ENCODE measurements around the gene L3MBTL3. TPM values are rescaled to one million over a fixed set of nuclear protein-coding genes. Genes with fewer than 3 reads are reported as not detected.

L3MBTL3 gene
- total RNA-seq, 1 donor from 2014 or later = 9.4 TPM

DNA sequence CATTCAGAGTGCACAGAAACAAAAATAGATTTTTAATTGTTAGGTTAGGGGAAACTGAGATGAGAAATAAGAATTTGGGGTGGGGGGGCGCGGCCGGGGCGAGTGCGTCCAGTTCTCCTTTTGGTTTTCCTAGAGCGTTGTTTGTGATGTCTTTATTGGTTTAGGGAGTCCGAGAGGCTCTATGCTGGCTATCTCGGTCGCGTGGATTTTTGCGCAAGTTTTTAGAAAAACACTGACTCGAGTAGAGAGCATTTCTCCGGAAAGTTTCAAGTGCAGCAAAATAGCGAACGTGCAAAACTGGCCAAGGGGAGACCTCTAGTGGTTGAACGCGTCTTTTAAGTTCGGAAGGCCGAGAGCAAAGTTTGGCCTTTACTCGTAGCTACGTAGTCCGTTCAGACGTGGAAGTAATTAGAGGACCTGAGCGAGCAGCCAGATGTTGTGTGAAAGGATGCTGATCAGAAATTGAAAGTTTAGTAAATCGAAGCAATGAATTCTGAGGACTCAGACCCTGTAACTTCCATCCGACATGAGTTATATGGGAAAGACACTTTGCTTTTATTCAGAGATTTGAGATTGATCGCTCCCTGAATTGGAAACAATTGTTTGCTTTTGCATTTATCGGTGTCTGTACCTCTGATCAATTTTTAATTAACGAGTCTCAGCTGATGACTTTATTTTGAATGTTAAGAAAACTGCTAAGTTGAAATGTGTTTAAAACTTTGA is 2.7 kb downstream of the L3MBTL3 start:
- H3K4me3 ChIP-seq (ENCODE audit: low read length in 3 of 3) = peak overlapping the region; percentile 66 to 76 (median 71)
- H3K36me3 ChIP-seq (ENCODE audit: control insufficient read depth in 3 of 3, insufficient read depth in 3 of 3, low read length in 3 of 3) = no peaks in the 10 kb centered on the region
- peak overlapping the region; percentile 42 for H3K27ac ChIP-seq (ENCODE audit: low read depth, low read length)
- peak overlapping the region; percentile 0 to 58 (median 27) for H3K9ac ChIP-seq (ENCODE audit: low read depth in 1 of 3, low read length in 3 of 3)
- H3K9me3 ChIP-seq (ENCODE audit: control insufficient read depth in 3 of 3, low read length in 3 of 3) = no peaks in the 10 kb centered on the region
- no peaks in the 10 kb centered on the region for H3K27me3 ChIP-seq (ENCODE audit: control insufficient read depth in 3 of 3, insufficient read depth in 3 of 3, low read length in 3 of 3)
- peaks cover 3% of the 10 kb centered on the region in 3 donors for H3K4me1 ChIP-seq (ENCODE audit: control insufficient read depth in 3 of 3, insufficient read depth in 3 of 3, low read length in 3 of 3)

GRCh38 chr6:130026859-130027258 is 8.5 kb downstream of the L3MBTL3 start:
- no peaks in the 10 kb centered on the region for H3K36me3 ChIP-seq (ENCODE audit: control insufficient read depth in 3 of 3, insufficient read depth in 3 of 3, low read length in 3 of 3)
- no peaks in the 10 kb centered on the region for H3K9me3 ChIP-seq (ENCODE audit: control insufficient read depth in 3 of 3, low read length in 3 of 3)
- H3K27ac ChIP-seq (ENCODE audit: low read depth, low read length) = no peak overlapping the region
- no peak overlapping the region for H3K4me3 ChIP-seq (ENCODE audit: low read length in 3 of 3)
- no peaks in the 10 kb centered on the region for H3K27me3 ChIP-seq (ENCODE audit: control insufficient read depth in 3 of 3, insufficient read depth in 3 of 3, low read length in 3 of 3)
- no peak overlapping the region for H3K9ac ChIP-seq (ENCODE audit: low read depth in 1 of 3, low read length in 3 of 3)
- H3K4me1 ChIP-seq (ENCODE audit: control insufficient read depth in 3 of 3, insufficient read depth in 3 of 3, low read length in 3 of 3) = no peaks in the 10 kb centered on the region

- no peak overlapping the region for H3K27ac ChIP-seq (ENCODE audit: low read depth, low read length)
- H3K36me3 ChIP-seq (ENCODE audit: control insufficient read depth in 3 of 3, insufficient read depth in 3 of 3, low read length in 3 of 3) = no peaks in the 10 kb centered on the region
- no peak overlapping the region for H3K4me3 ChIP-seq (ENCODE audit: low read length in 3 of 3)
- no peaks in the 10 kb centered on the region for H3K27me3 ChIP-seq (ENCODE audit: control insufficient read depth in 3 of 3, insufficient read depth in 3 of 3, low read length in 3 of 3)
- H3K4me1 ChIP-seq (ENCODE audit: control insufficient read depth in 3 of 3, insufficient read depth in 3 of 3, low read length in 3 of 3) = no peaks in the 10 kb centered on the region
- no peaks in the 10 kb centered on the region for H3K9me3 ChIP-seq (ENCODE audit: control insufficient read depth in 3 of 3, low read length in 3 of 3)
- H3K9ac ChIP-seq (ENCODE audit: low read depth in 1 of 3, low read length in 3 of 3) = no peak overlapping the region
These were observed 9.6 kb downstream of the L3MBTL3 start for GRCh38 chr6:130027948-130028347.

GRCh38 chr6:130029163-130029562 is 10.8 kb downstream of the L3MBTL3 start:
- no peaks in the 10 kb centered on the region for H3K36me3 ChIP-seq (ENCODE audit: control insufficient read depth in 3 of 3, insufficient read depth in 3 of 3, low read length in 3 of 3)
- no peaks in the 10 kb centered on the region for H3K27me3 ChIP-seq (ENCODE audit: control insufficient read depth in 3 of 3, insufficient read depth in 3 of 3, low read length in 3 of 3)
- H3K9me3 ChIP-seq (ENCODE audit: control insufficient read depth in 3 of 3, low read length in 3 of 3) = no peaks in the 10 kb centered on the region
- no peaks in the 10 kb centered on the region for H3K4me1 ChIP-seq (ENCODE audit: control insufficient read depth in 3 of 3, insufficient read depth in 3 of 3, low read length in 3 of 3)
- no peak overlapping the region for H3K27ac ChIP-seq (ENCODE audit: low read depth, low read length)
- no peak overlapping the region for H3K4me3 ChIP-seq (ENCODE audit: low read length in 3 of 3)
- no peak overlapping the region for H3K9ac ChIP-seq (ENCODE audit: low read depth in 1 of 3, low read length in 3 of 3)

DNA sequence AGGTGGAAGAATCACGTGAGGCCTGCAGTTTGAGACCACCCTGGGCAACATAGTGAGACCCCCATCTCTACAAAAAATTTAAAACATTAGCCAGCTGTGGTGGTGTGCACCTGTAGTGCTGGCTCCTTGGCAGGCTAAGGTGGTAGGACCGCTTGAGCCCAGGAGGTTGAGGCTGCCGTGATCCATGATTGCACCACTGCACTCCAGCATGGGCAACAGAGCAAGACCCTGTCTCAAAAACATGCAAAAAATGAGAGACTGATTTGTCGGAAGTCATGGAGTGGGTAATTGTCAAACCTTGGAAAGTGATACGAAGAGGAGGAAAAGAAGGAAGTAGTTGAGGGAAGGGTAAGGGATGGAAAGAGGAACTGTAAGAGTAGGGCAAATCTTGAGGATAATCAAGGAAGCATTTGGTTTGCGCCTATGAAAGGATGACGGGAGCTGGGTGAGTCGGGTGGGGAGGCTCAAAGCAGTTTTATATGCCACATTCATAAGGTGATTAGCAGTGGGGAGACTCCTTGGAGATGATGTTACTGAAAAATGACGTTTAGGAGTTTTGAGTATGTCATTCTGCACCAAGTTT is 14.5 kb downstream of the L3MBTL3 start:
- Histone ChIP-seq H3K9ac (ENCODE audit: low read depth in 1 of 3, low read length in 3 of 3) (no peak overlapping the region), H3K9me3 (ENCODE audit: control insufficient read depth in 3 of 3, low read length in 3 of 3) (no peaks in the 10 kb centered on the region), H3K27ac (ENCODE audit: low read depth, low read length) (no peak overlapping the region), H3K36me3 (ENCODE audit: control insufficient read depth in 3 of 3, insufficient read depth in 3 of 3, low read length in 3 of 3) (no peaks in the 10 kb centered on the region), H3K4me3 (ENCODE audit: low read length in 3 of 3) (no peak overlapping the region), H3K27me3 (ENCODE audit: control insufficient read depth in 3 of 3, insufficient read depth in 3 of 3, low read length in 3 of 3) (no peaks in the 10 kb centered on the region), H3K4me1 (ENCODE audit: control insufficient read depth in 3 of 3, insufficient read depth in 3 of 3, low read length in 3 of 3) (no peaks in the 10 kb centered on the region)

- no peak overlapping the region for H3K27ac ChIP-seq (ENCODE audit: low read depth, low read length)
- no peaks in the 10 kb centered on the region for H3K9me3 ChIP-seq (ENCODE audit: control insufficient read depth in 3 of 3, low read length in 3 of 3)
- H3K36me3 ChIP-seq (ENCODE audit: control insufficient read depth in 3 of 3, insufficient read depth in 3 of 3, low read length in 3 of 3) = no peaks in the 10 kb centered on the region
- H3K4me3 ChIP-seq (ENCODE audit: low read length in 3 of 3) = no peak overlapping the region
- no peak overlapping the region for H3K9ac ChIP-seq (ENCODE audit: low read depth in 1 of 3, low read length in 3 of 3)
- H3K4me1 ChIP-seq (ENCODE audit: control insufficient read depth in 3 of 3, insufficient read depth in 3 of 3, low read length in 3 of 3) = no peaks in the 10 kb centered on the region
- no peaks in the 10 kb centered on the region for H3K27me3 ChIP-seq (ENCODE audit: control insufficient read depth in 3 of 3, insufficient read depth in 3 of 3, low read length in 3 of 3)
These were observed 15.6 kb downstream of the L3MBTL3 start for GRCh38 chr6:130033949-130034348.

- Histone ChIP-seq H3K4me3 (ENCODE audit: low read length in 3 of 3) (no peak overlapping the region), H3K27me3 (ENCODE audit: control insufficient read depth in 3 of 3, insufficient read depth in 3 of 3, low read length in 3 of 3) (no peaks in the 10 kb centered on the region), H3K9ac (ENCODE audit: low read depth in 1 of 3, low read length in 3 of 3) (no peak overlapping the region), H3K4me1 (ENCODE audit: control insufficient read depth in 3 of 3, insufficient read depth in 3 of 3, low read length in 3 of 3) (no peaks in the 10 kb centered on the region), H3K36me3 (ENCODE audit: control insufficient read depth in 3 of 3, insufficient read depth in 3 of 3, low read length in 3 of 3) (no peaks in the 10 kb centered on the region), H3K27ac (ENCODE audit: low read depth, low read length) (no peak overlapping the region), H3K9me3 (ENCODE audit: control insufficient read depth in 3 of 3, low read length in 3 of 3) (no peaks in the 10 kb centered on the region)
These were observed 16.2 kb downstream of the L3MBTL3 start for GRCh38 chr6:130034378-130035146.

GRCh38 chr6:130035211-130035610 is 16.8 kb downstream of the L3MBTL3 start:
- H3K27me3 ChIP-seq (ENCODE audit: control insufficient read depth in 3 of 3, insufficient read depth in 3 of 3, low read length in 3 of 3) = no peaks in the 10 kb centered on the region
- no peak overlapping the region for H3K27ac ChIP-seq (ENCODE audit: low read depth, low read length)
- H3K4me3 ChIP-seq (ENCODE audit: low read length in 3 of 3) = no peak overlapping the region
- H3K9me3 ChIP-seq (ENCODE audit: control insufficient read depth in 3 of 3, low read length in 3 of 3) = no peaks in the 10 kb centered on the region
- H3K36me3 ChIP-seq (ENCODE audit: control insufficient read depth in 3 of 3, insufficient read depth in 3 of 3, low read length in 3 of 3) = no peaks in the 10 kb centered on the region
- no peaks in the 10 kb centered on the region for H3K4me1 ChIP-seq (ENCODE audit: control insufficient read depth in 3 of 3, insufficient read depth in 3 of 3, low read length in 3 of 3)
- H3K9ac ChIP-seq (ENCODE audit: low read depth in 1 of 3, low read length in 3 of 3) = no peak overlapping the region

- Histone ChIP-seq H3K36me3 (ENCODE audit: control insufficient read depth in 3 of 3, insufficient read depth in 3 of 3, low read length in 3 of 3) (no peaks in the 10 kb centered on the region), H3K4me1 (ENCODE audit: control insufficient read depth in 3 of 3, insufficient read depth in 3 of 3, low read length in 3 of 3) (no peaks in the 10 kb centered on the region), H3K9me3 (ENCODE audit: control insufficient read depth in 3 of 3, low read length in 3 of 3) (no peaks in the 10 kb centered on the region), H3K27ac (ENCODE audit: low read depth, low read length) (no peak overlapping the region), H3K4me3 (ENCODE audit: low read length in 3 of 3) (no peak overlapping the region), H3K27me3 (ENCODE audit: control insufficient read depth in 3 of 3, insufficient read depth in 3 of 3, low read length in 3 of 3) (no peaks in the 10 kb centered on the region), H3K9ac (ENCODE audit: low read depth in 1 of 3, low read length in 3 of 3) (no peak overlapping the region)
These were observed 18.9 kb downstream of the L3MBTL3 start for GRCh38 chr6:130037207-130037811.

GRCh38 chr6:130041594-130041993 is 23.2 kb downstream of the L3MBTL3 start:
- H3K9me3 ChIP-seq (ENCODE audit: control insufficient read depth in 3 of 3, low read length in 3 of 3) = no peaks in the 10 kb centered on the region

More at GRCh38 chr6:130041594-130041993, 23.2 kb downstream of the L3MBTL3 start:
- no peak overlapping the region for H3K27ac ChIP-seq (ENCODE audit: low read depth, low read length)
- no peaks in the 10 kb centered on the region for H3K36me3 ChIP-seq (ENCODE audit: control insufficient read depth in 3 of 3, insufficient read depth in 3 of 3, low read length in 3 of 3)
- no peak overlapping the region for H3K4me3 ChIP-seq (ENCODE audit: low read length in 3 of 3)
- no peaks in the 10 kb centered on the region for H3K27me3 ChIP-seq (ENCODE audit: control insufficient read depth in 3 of 3, insufficient read depth in 3 of 3, low read length in 3 of 3)
- H3K4me1 ChIP-seq (ENCODE audit: control insufficient read depth in 3 of 3, insufficient read depth in 3 of 3, low read length in 3 of 3) = no peaks in the 10 kb centered on the region
- H3K9ac ChIP-seq (ENCODE audit: low read depth in 1 of 3, low read length in 3 of 3) = no peak overlapping the region
